Gastroesophageal sphincter (tissue), 4 donors: Measurements from ENCODE around the gene CTAGE1. TPM values are rescaled to one million over a fixed set of nuclear protein-coding genes. Genes with fewer than 3 reads are reported as not detected.

Source experiments
- ATAC-seq: fragments of 150-250 bp; one replicate; pipeline ENCODE4 v1.9.1; 2016; ENCODE audit warnings: mild to moderate bottlenecking, moderate library complexity
- H3K27ac ChIP-seq, 4 donors: fragments of 200-600 bp; sonication (generic) in 3 of 4; 1 replicate in 3 of 4; 2 replicates in 1 of 4; pipeline ENCODE4 v1.5.1; 2016 to 2019
- H3K27me3 ChIP-seq: fragments of 200-600 bp; sonication (generic); one replicate; pipeline ENCODE4 v1.5.1; 2019
- H3K36me3 ChIP-seq, 2 donors: fragments of 200-600 bp; sonication (generic); one replicate each; pipeline ENCODE4 v1.5.1; 2019; ENCODE audit warnings: control low read depth in 1 of 2
- H3K4me1 ChIP-seq, 3 donors: fragments of 200-600 bp; sonication (generic); 1 replicate in 2 of 3; 2 replicates in 1 of 3; pipeline ENCODE4 v1.5.1; 2016 to 2019; ENCODE audit warnings: control low read depth in 2 of 3
- H3K4me3 ChIP-seq, 2 donors: fragments of 200-600 bp; sonication (generic); one replicate each; pipeline ENCODE4 v1.5.1; 2019; ENCODE audit warnings: mild to moderate bottlenecking in 1 of 2, moderate library complexity in 1 of 2
- H3K9me3 ChIP-seq, 3 donors: fragments of 200-600 bp; sonication (generic); one replicate each; pipeline ENCODE4 v1.5.1; 2017 to 2019; ENCODE audit warnings: control low read depth in 2 of 3
- EP300 ChIP-seq: sonication (generic); formaldehyde crosslinking; IDR thresholded peaks from one replicate; pipeline ENCODE4 v1.6.1; 2017; ENCODE audit warnings: antibody characterized with exemption, mild to moderate bottlenecking
- POLR2A ChIP-seq, 2 donors: fragments of 450-650 bp; IDR thresholded peaks; one replicate each; pipeline ENCODE4 v1.6.1; 2017; ENCODE audit warnings: antibody characterized with exemption in 2 of 2, mild to moderate bottlenecking in 2 of 2, moderate library complexity in 1 of 2
- POLR2AphosphoS5 ChIP-seq: sonication (generic); formaldehyde crosslinking; IDR thresholded peaks from one replicate; pipeline ENCODE4 v1.6.1; 2017; ENCODE audit warnings: antibody characterized with exemption
- WGBS, 2 donors: methylation state at CpG; one replicate each; pipeline ENCODE4 v1.1.5; 2018; ENCODE audit warnings: low coverage in 1 of 2; 5-methylcytosine and 5-hydroxymethylcytosine counted together
- total RNA-seq, 4 donors: library from RNA; depleted of rRNA; stranded (reverse); fragments of >200 nt; gene quantifications; one replicate each; pipeline ENCODE4 v1.1.0, GENCODE V29; 2016
- TF ChIP-seq, protein P1 (sequence below), 4 experiments: fragments of 200-600 bp in 2 of 4; fragments of 450-650 bp in 2 of 4; sonication (generic) in 1 of 4; IDR thresholded peaks; one replicate each; pipeline ENCODE4 v1.5.1; 2017 to 2019; ENCODE audit warnings: antibody characterized with exemption in 4 of 4, mild to moderate bottlenecking in 2 of 4, moderate library complexity in 2 of 4

Gene CTAGE1
- total RNA-seq, 4 donors from 2014 or later = not detected

DNA sequence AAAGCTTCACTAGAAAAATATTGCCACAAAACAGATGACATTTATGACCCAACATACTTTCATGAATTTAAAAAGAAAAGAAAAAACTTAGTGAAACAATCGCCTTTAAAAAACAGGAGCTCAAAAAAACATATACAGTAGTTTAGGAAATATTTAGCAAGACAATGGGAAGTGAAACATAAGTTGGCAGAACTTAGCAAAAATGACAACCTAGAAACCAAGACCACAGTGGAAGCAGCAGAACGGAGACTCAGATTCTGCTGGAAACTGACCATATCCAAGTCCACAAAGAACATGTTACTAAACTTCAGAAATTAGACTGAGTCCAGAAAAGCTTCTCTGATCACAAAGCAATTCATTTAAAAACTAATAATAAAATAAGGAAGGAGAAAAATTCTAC lies 41.8 kb upstream of the CTAGE1 start:
- TF ChIP-seq POLR2A (IDR thresholded peaks at IDR 0.05) (no peak), EP300 (no peak), POLR2AphosphoS5 (no peak)
- TF ChIP-seq, protein P1, sequence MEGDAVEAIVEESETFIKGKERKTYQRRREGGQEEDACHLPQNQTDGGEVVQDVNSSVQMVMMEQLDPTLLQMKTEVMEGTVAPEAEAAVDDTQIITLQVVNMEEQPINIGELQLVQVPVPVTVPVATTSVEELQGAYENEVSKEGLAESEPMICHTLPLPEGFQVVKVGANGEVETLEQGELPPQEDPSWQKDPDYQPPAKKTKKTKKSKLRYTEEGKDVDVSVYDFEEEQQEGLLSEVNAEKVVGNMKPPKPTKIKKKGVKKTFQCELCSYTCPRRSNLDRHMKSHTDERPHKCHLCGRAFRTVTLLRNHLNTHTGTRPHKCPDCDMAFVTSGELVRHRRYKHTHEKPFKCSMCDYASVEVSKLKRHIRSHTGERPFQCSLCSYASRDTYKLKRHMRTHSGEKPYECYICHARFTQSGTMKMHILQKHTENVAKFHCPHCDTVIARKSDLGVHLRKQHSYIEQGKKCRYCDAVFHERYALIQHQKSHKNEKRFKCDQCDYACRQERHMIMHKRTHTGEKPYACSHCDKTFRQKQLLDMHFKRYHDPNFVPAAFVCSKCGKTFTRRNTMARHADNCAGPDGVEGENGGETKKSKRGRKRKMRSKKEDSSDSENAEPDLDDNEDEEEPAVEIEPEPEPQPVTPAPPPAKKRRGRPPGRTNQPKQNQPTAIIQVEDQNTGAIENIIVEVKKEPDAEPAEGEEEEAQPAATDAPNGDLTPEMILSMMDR (IDR thresholded peaks at IDR 0.05) = no peak
- H3K4me3 ChIP-seq = no peak overlapping the region
- H3K36me3 ChIP-seq = no peaks in the 10 kb centered on the region
- no peaks in the 10 kb centered on the region for H3K4me1 ChIP-seq
- WGBS, 2 donors = 72 to 77% methylated on average over 2 of the region's 2 CpGs
- ATAC-seq = no peak
- H3K27ac ChIP-seq = no peak overlapping the region
- H3K27me3 ChIP-seq = no peaks in the 10 kb centered on the region
- H3K9me3 ChIP-seq = no peaks in the 10 kb centered on the region

DNA sequence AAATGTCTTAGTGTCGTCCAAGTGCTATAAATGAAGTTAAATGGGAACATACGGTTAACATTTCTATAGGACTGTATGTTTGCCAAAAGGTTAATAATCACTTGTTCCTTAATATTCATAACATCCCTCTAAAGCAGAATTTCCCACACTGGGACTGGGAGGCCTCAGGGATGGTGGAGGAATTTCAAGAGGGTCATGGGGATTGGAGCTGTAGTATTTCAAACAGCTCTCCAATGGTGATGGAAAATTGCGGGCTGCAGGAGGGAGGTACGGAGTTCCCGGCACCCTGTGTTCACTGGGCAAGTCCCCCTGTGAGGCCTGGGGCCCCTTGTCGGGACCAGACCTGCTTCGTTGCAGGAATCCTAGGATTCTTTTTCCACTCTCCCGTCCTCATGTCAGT lies 39.8 kb upstream of the CTAGE1 start:
- H3K27ac ChIP-seq = no peak overlapping the region

DNA sequence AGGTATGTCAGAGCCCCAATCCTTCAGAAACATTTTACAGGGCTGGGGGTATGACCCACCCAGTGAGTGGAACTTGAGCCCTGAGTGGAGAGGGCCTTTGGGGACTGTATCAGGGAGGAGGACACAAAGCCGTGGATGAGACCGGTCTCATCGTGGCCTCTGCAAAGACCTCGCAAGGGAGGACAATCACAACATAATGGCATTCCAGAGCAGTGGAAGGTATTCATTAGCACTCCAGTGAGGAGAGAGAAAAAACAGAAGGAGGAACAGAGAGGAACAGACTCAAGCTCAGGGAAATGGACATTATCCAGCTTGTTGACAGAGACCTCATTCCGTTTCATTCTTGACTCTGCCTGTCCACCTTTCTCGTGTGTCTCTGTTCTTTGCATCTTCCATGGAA lies 38.8 kb upstream of the CTAGE1 start:
- no peak overlapping the region for H3K27ac ChIP-seq
- no peak for TF ChIP-seq EP300
- TF ChIP-seq POLR2A (IDR thresholded peaks at IDR 0.05) = no peak
- TF ChIP-seq, protein P1 (IDR thresholded peaks at IDR 0.05) = no peak
- TF ChIP-seq POLR2AphosphoS5 = no peak
- 83 to 84% methylated on average over 6 of the region's 6 CpGs for WGBS, 2 donors
- ATAC-seq = no peak
- no peaks in the 10 kb centered on the region for H3K9me3 ChIP-seq
- H3K4me3 ChIP-seq = no peak overlapping the region
- H3K36me3 ChIP-seq = no peaks in the 10 kb centered on the region
- H3K4me1 ChIP-seq = no peaks in the 10 kb centered on the region
- no peaks in the 10 kb centered on the region for H3K27me3 ChIP-seq

More for the DNA sequence above, 39.8 kb upstream of the CTAGE1 start:
- Histone ChIP-seq H3K9me3 (no peaks in the 10 kb centered on the region), H3K27me3 (no peaks in the 10 kb centered on the region), H3K4me1 (no peaks in the 10 kb centered on the region), H3K4me3 (no peak overlapping the region), H3K36me3 (no peaks in the 10 kb centered on the region)
- ATAC-seq = no peak
- TF ChIP-seq EP300 (no peak), POLR2A (IDR thresholded peaks at IDR 0.05) (no peak)
- 91 to 93% methylated on average over 6 to 8 of the region's 8 CpGs for WGBS, 2 donors

DNA sequence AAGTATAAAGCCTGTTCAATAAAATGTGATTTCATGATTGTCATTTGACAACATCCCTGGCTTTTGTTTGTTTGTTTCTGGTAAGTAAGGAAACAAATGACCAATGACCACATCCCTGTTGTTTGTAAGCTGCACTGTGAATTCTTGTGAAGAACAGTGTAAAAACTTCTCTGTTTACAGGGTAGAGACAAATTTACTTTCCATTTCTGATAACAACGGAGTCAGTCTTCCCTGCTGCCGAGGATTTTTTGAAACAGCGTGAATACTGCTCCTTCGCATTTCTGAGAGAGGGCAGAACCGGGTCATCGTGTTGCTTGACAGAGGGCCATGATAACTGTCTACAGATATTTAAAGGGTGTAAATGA lies 38.4 kb upstream of the CTAGE1 start:
- no peak overlapping the region for H3K27ac ChIP-seq
- no peak for ATAC-seq

DNA sequence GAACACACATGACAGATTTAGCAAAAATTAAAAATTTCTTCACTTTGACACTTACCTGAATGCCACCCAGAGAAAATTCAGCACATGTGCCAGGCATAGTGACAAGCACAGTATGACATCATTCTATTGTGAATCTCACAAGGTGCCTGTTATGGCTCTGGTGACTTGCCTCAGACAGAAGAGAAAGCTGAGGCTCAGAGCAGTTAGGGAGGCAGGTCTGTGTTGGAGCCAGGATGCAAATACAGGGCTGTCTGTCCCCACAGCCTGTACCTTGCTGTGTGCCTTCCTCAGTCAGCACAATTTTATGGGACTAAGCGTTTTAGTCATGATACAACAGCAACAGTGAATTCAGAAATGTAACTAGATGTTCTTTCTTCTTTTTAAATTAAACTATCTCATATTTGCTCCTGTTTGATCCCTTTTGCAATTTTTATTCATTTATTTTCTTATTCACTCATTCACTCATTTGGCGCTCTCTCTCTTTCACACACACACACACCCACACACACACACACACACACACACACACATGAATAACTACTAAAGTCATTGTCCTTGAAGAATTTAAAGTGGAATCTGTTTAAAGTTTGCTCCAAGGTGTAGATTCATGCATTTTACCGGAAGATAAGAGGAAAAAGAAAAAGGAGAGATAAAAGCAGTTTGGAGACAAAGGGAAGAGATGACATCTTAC lies 37.9 kb upstream of the CTAGE1 start:
- 77 to 83% methylated on average over 1 to 3 of the region's 3 CpGs for WGBS, 2 donors
- Histone ChIP-seq H3K4me1 (no peaks in the 10 kb centered on the region), H3K27me3 (no peaks in the 10 kb centered on the region), H3K4me3 (no peak overlapping the region), H3K27ac (no peak overlapping the region), H3K36me3 (no peaks in the 10 kb centered on the region), H3K9me3 (peaks cover 0 to 7% (median 0%) of the 10 kb centered on the region in 3 donors)
- TF ChIP-seq POLR2A (IDR thresholded peaks at IDR 0.05) = no peak
- TF ChIP-seq, protein P1 (IDR thresholded peaks at IDR 0.05) = no peak
- TF ChIP-seq EP300 = no peak
- no peak for TF ChIP-seq POLR2AphosphoS5
- ATAC-seq = no peak

More for the DNA sequence above, 38.4 kb upstream of the CTAGE1 start:
- H3K27me3 ChIP-seq = no peaks in the 10 kb centered on the region
- no peaks in the 10 kb centered on the region for H3K36me3 ChIP-seq
- H3K4me3 ChIP-seq = no peak overlapping the region
- TF ChIP-seq, protein P1 (IDR thresholded peaks at IDR 0.05) = no peak
- no peaks in the 10 kb centered on the region for H3K4me1 ChIP-seq
- WGBS, 2 donors = 57 to 72% methylated on average over 6 of the region's 6 CpGs
- H3K9me3 ChIP-seq = peaks cover 0 to 1% (median 0%) of the 10 kb centered on the region in 3 donors
